Myocyte (in vitro differentiated cells): ENCODE measurements around the gene EXOC6B. TPM values are rescaled to one million over a fixed set of nuclear protein-coding genes. Genes with fewer than 3 reads are reported as not detected.

ENCODE experiments used
- DNase-seq: peaks from one replicate; pipeline ENCODE4 v3.0.0-alpha.2; 2012; ENCODE audit warnings: low read depth
- total RNA-seq: library from RNA; depleted of rRNA; stranded (reverse); fragments of >200 nt; gene quantifications from 2 replicates; pipeline ENCODE4 v1.2.3, GENCODE V29; 2014

The EXOC6B gene
- total RNA-seq, 1 donor from 2014 or later = 15.4 TPM

- no peak for DNase-seq
Observed at GRCh38 chr2:72180351-72180750, 645.5 kb downstream of the EXOC6B start.

- no peak for DNase-seq
Observed at GRCh38 chr2:72178551-72178950, 647.3 kb downstream of the EXOC6B start.

- no peak for DNase-seq
Observed at GRCh38 chr2:72176281-72176680, 649.6 kb downstream of the EXOC6B start.

- no peak for DNase-seq
Observed at GRCh38 chr2:72175636-72176035, 650.2 kb downstream of the EXOC6B start.

- no peak for DNase-seq
Observed at GRCh38 chr2:72173640-72174321, 652.1 kb downstream of the EXOC6B start.

GRCh38 chr2:72172478-72172877, 653.4 kb downstream of the EXOC6B start:
- DNase-seq = no peak

GRCh38 chr2:72166279-72166678, 659.6 kb downstream of the EXOC6B start:
- no peak for DNase-seq

GRCh38 chr2:72165792-72166191, 660.0 kb downstream of the EXOC6B start:
- DNase-seq = no peak

- no peak for DNase-seq
Observed at GRCh38 chr2:72162574-72162973, 663.3 kb downstream of the EXOC6B start.

GRCh38 chr2:72159211-72159993, 666.4 kb downstream of the EXOC6B start:
- no peak for DNase-seq

- DNase-seq = no peak
Observed at GRCh38 chr2:72157871-72158771, 667.7 kb downstream of the EXOC6B start.

GRCh38 chr2:72156872-72157271, 669.0 kb downstream of the EXOC6B start:
- DNase-seq = no peak

GRCh38 chr2:72155737-72156136, 670.1 kb downstream of the EXOC6B start:
- DNase-seq = no peak

- DNase-seq = no peak
Observed at GRCh38 chr2:72155151-72155550, 670.7 kb downstream of the EXOC6B start.

GRCh38 chr2:72154386-72154975, 671.4 kb downstream of the EXOC6B start:
- DNase-seq = no peak

GRCh38 chr2:72153924-72154323, 671.9 kb downstream of the EXOC6B start:
- DNase-seq = no peak

- DNase-seq = no peak
Observed at GRCh38 chr2:72153026-72153791, 672.6 kb downstream of the EXOC6B start.

- no peak for DNase-seq
Observed at GRCh38 chr2:72150861-72151356, 674.9 kb downstream of the EXOC6B start.

GRCh38 chr2:72150157-72150860, 675.5 kb downstream of the EXOC6B start:
- DNase-seq = peak; percentile 87
